Measurements from ENCODE around the gene MATK. TPM values are rescaled to one million over a fixed set of nuclear protein-coding genes. Genes with fewer than 3 reads are reported as not detected.
"Not testable (repeated sequence)": the region's sequence is repeated elsewhere in the genome, so short reads cannot be mapped to it uniquely, and the experiment has no call there.

MATK gene
- total and polyA plus RNA-seq, 7 donors: 1.8 to 7.7 (median 6.6) TPM; not detected in 4

DNA sequence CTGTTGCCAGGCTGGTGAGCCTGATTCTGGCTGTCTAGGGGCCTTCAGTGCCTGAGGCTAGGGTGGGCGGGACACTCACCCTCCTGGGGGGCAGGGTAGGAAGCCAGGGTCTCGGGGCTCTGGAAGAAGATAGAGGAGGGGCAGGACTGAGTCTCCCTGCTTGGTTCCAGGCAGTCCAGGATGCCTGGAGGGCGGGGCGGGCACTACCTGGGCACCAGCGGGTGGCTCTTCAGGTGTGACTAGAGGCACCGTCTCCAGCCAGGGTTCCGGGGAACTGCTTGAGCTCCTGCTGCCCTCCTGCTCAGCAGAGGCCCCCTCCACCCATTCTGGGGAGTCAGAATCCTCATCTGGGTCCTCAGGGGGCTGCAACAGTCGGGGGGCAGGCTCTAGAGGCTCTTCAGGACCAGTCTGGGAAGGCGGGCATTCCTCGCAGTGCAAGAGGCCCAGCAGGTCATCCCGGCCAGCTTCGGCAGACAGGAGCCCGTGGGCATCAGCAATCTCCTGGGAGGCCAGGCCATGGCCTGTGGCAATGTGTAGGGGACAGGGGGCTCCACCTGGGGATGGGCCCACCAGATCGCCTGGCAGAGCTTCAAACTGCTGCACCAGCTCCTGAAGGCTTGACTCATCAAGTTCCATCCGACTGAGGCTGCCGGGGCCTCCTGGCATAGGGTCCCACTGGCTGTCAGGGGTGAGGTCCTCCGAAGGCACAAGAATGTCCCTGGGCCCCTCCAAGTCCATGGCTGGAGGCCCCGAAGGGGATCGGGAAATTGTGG lies 26.5 kb downstream of the MATK start:
- peaks cover 0 to 46% (median 37%) of the 10 kb centered on the region in 4 donors for H3K4me1 ChIP-seq
- DNase-seq: no peak

DNA sequence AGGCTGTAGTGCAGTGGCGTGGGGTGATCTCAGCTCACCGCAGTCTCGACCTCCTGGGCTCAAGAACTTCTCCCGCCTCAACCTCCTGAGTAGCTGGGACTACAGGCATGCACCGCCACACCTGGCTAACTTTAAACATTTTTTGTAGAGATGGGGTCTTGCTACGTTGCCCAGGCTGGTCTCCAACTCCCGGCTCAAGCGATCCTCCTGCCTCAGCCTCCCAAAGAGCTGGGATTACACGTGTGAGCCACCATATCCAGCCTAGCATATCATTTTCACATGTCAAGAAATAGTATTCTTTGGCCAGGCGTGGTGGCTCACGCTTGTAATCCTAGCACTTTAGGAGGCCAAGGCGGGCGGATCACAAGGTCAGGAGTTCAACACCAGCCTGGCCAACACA lies 27.9 kb downstream of the MATK start:
- intact Hi-C loops (cut with DNase I); H3K9me3 ChIP-seq; DNase-seq; H3K4me3 ChIP-seq; H3K27ac ChIP-seq; H3K27me3 ChIP-seq: not testable (repeated sequence)
- WGBS, 2 donors: 96 to 97% methylated on average over 13 of the region's 13 CpGs
- H3K4me1 ChIP-seq: peaks cover 0 to 39% (median 32%) of the 10 kb centered on the region in 4 donors
- peaks cover 0 to 46% (median 12%) of the 10 kb centered on the region in 4 donors for H3K36me3 ChIP-seq

More for the DNA sequence above, 26.5 kb downstream of the MATK start:
- Histone ChIP-seq H3K27ac (no peak overlapping the region), H3K27me3 (no peaks in the 10 kb centered on the region), H3K4me3 (no peak overlapping the region), H3K9me3 (no peaks in the 10 kb centered on the region), H3K36me3 (peaks cover 0 to 35% (median 6%) of the 10 kb centered on the region in 4 donors)
- TF ChIP-seq POLR2A (IDR thresholded peaks at IDR 0.05): no peak
- no peak for TF ChIP-seq EP300 (IDR thresholded peaks at IDR 0.05)
- TF ChIP-seq, protein P1, sequence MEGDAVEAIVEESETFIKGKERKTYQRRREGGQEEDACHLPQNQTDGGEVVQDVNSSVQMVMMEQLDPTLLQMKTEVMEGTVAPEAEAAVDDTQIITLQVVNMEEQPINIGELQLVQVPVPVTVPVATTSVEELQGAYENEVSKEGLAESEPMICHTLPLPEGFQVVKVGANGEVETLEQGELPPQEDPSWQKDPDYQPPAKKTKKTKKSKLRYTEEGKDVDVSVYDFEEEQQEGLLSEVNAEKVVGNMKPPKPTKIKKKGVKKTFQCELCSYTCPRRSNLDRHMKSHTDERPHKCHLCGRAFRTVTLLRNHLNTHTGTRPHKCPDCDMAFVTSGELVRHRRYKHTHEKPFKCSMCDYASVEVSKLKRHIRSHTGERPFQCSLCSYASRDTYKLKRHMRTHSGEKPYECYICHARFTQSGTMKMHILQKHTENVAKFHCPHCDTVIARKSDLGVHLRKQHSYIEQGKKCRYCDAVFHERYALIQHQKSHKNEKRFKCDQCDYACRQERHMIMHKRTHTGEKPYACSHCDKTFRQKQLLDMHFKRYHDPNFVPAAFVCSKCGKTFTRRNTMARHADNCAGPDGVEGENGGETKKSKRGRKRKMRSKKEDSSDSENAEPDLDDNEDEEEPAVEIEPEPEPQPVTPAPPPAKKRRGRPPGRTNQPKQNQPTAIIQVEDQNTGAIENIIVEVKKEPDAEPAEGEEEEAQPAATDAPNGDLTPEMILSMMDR (IDR thresholded peaks at IDR 0.05): no peak
- no peak for TF ChIP-seq POLR2AphosphoS5 (IDR thresholded peaks at IDR 0.05)
- intact Hi-C loops (cut with DNase I): loop anchor here (5.0 kb wide), 2 partner anchors 92 to 213 kb away; partner anchors contain the start of gene DAPK3
- 88 to 91% methylated on average over 19 of the region's 19 CpGs for WGBS, 2 donors

DNA sequence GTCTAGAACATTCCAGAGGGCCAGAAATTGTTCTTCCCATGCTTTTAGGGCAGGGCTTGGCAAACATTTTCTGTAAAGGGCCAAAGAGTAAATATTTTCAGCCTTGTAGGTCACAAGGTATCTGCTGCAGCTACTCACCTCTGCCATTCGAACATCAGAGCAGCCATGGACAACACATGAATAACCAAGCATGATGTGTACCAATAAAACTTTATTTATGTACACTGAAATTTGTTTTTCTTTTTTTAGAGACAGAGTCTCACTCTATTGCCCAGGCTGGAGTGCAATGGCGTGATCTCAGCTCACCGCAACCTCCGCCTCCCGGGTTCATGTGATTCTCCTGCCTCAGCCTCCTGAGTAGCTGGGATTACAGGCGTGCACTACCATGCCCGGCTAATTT lies 28.5 kb downstream of the MATK start:
- peaks cover 0 to 35% (median 30%) of the 10 kb centered on the region in 4 donors for H3K4me1 ChIP-seq
- H3K4me3 ChIP-seq; DNase-seq; H3K9me3 ChIP-seq; H3K27ac ChIP-seq; H3K27me3 ChIP-seq; intact Hi-C loops (cut with DNase I): not testable (repeated sequence)
- H3K36me3 ChIP-seq: peaks cover under 1 to 51% (median 15%) of the 10 kb centered on the region in 4 donors
- WGBS, 2 donors: 96 to 97% methylated on average over 7 of the region's 7 CpGs

DNA sequence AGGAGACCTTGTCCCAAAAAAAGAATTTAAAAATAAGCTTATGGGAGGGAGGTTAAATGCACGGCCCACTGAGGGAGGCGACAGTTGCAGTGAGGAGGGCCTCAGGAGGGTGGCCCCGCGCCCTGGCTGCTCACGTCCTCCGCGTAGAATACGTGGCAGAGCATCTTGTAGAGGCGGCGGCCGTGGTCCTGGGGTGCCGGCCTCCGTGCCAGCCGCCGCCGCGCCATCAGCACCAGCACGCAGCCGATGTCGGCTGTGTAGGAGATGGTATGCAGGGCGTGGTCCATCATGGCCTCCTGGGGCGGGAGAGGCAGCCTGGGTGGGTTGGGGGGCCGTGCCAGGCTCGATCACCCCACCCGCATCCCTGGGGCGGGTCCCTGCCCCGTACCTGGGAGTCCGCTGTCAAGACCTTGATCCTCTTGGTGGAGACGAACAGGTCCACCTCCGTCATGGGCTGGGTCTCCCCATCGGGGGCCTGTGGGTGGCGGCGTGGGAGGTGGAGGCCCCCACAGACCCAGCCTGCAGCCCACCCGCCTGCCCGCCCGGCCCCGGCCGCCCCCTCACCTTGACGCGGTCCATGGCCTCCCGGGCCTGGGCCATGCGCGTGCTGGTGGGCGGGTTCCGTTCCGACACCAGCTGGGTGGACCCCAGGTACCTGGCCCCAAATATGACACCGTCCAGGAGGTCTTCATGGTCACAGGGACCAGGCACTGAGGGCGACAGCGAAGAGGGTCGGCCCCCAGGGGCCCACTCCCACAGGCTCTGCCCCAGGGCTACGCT lies 32.4 kb downstream of the MATK start:
- Histone ChIP-seq H3K27ac (no peak overlapping the region), H3K4me1 (peaks cover 0 to 3% (median 1%) of the 10 kb centered on the region in 4 donors), H3K27me3 (no peaks in the 10 kb centered on the region), H3K4me3 (no peak overlapping the region), H3K9me3 (no peaks in the 10 kb centered on the region), H3K36me3 (peaks cover 11 to 73% (median 33%) of the 10 kb centered on the region in 4 donors)
- TF ChIP-seq POLR2A (IDR thresholded peaks at IDR 0.05): no peak
- no peak for TF ChIP-seq POLR2AphosphoS5 (IDR thresholded peaks at IDR 0.05)
- TF ChIP-seq, protein P1 (IDR thresholded peaks at IDR 0.05): no peak
- TF ChIP-seq EP300 (IDR thresholded peaks at IDR 0.05): no peak
- intact Hi-C loops (cut with DNase I): no loop called here
- 95 to 96% methylated on average over 51 of the region's 51 CpGs for WGBS, 2 donors
- DNase-seq: no peak

DNA sequence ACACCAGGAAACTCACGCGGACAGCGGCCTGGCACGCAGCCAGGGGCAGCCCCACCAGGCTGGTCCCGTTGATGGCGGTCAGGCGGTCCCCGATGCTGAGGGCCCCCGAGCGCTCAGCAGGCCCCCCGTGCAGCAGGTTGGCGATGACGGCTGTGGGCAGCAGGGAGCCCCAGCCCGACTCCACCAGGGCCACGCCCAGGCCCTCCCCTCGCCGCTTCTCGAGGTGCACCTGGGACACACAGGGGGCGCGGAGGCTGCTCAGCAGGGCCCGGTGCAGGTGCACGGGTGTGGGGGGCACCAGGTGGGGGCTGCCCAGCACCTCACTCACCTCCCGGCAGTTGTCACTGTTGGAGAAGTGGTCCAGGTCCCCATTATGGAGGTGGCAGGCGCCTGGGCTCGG lies 33.7 kb downstream of the MATK start:
- intact Hi-C loops (cut with DNase I): no loop called here
- no peak overlapping the region for H3K4me3 ChIP-seq
- H3K27me3 ChIP-seq: peaks cover 0 to 6% (median 0%) of the 10 kb centered on the region in 3 donors
- 81 to 90% methylated on average over 25 of the region's 25 CpGs for WGBS, 2 donors
- no peak for DNase-seq
- no peaks in the 10 kb centered on the region for H3K9me3 ChIP-seq
- H3K36me3 ChIP-seq: peaks cover 11 to 59% (median 32%) of the 10 kb centered on the region in 4 donors
- TF ChIP-seq EP300 (IDR thresholded peaks at IDR 0.05) (no peak), POLR2AphosphoS5 (IDR thresholded peaks at IDR 0.05) (no peak), POLR2A (IDR thresholded peaks at IDR 0.05) (no peak)
- TF ChIP-seq, protein P1 (IDR thresholded peaks at IDR 0.05): no peak
- H3K27ac ChIP-seq: no peak overlapping the region
- no peaks in the 10 kb centered on the region for H3K4me1 ChIP-seq

All from sigmoid colon (tissue), 7 donors.